Measurements from ENCODE around the gene G6PC3.

GRCh38 chr17:44119062-44119461 lies 48.5 kb downstream of the G6PC3 start:
- TF ChIP-seq GATA2 (IDR thresholded peaks at IDR 0.05; ENCODE audit: low read depth, low read length), result no peak
- no peak for TF ChIP-seq GATA3 (IDR thresholded peaks at IDR 0.05; ENCODE audit: low read depth, low read length)

All from SH-SY5Y (cell line).